ENCODE data around the gene ZP3.
A peak's percentile ranks its signal among the peaks of the same experiment; 100 is the strongest.
"Not testable (repeated sequence)": the region's sequence is repeated elsewhere in the genome, so short reads cannot be mapped to it uniquely, and the experiment has no call there.

The ZP3 gene

DNA sequence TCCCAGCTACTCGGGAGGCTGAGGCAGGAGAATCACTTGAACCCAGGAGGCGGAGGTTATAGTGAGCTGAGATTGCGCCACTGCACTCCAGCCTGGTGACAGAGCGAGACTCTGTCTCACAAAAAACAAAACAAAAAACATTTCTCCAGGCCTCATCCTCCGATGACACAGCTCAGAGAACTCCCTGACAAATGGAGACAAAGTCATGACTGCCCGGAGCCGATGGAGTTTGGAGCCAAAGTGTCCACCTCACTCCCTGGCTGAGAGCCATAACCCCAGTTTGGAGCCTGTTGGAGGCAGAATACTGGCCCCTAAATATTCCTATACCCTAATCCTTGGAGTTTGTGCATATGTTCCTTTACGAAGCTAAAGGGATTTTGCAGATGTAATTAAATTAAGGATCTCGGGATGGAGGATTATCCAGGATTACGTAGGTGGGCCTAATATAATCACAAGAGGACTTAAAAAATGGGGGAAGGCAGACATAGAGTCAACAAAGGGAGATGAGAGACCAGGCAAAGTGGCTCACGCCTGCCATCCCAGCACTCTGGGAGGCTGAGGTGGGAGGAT, 38.0 kb upstream of the ZP3 start:
- Histone ChIP-seq H3K9me3 (replicated peaks; ENCODE audit: insufficient read depth, low read length) (no peaks in the 10 kb centered on the region), H3K27me3 (replicated peaks; ENCODE audit: insufficient read depth, low read length) (no peaks in the 10 kb centered on the region), H3K9me2 (replicated peaks; ENCODE audit: insufficient read depth, low read length) (no peaks in the 10 kb centered on the region), H3F3A (ENCODE audit: insufficient read depth, low read length) (peaks cover 4% of the 10 kb centered on the region; the same call in 1 of the 2 replicates), H3K4me1 (ENCODE audit: low read length) (peaks cover 11% of the 10 kb centered on the region), H3K36me3 (replicated peaks; ENCODE audit: insufficient read depth, low read length) (no peaks in the 10 kb centered on the region), H3K79me2 (ENCODE audit: low read length) (no peaks in the 10 kb centered on the region), H3K27ac (ENCODE audit: low read length) (no peak overlapping the region), H3K9ac (ENCODE audit: low read length) (no peak overlapping the region), H3K4me3 (ENCODE audit: low read length) (no peak overlapping the region), H4K20me1 (ENCODE audit: insufficient read depth, low read length) (no peaks in the 10 kb centered on the region), H3K4me2 (ENCODE audit: low read depth, low read length) (no peak overlapping the region), H2AFZ (ENCODE audit: low read length) (no peak overlapping the region)
- no peak for DNase-seq
- TF ChIP-seq EZH2 (optimal IDR thresholded peaks at IDR 0.05; ENCODE audit: low read depth, low read length) = no peak
- TF ChIP-seq, protein P1, sequence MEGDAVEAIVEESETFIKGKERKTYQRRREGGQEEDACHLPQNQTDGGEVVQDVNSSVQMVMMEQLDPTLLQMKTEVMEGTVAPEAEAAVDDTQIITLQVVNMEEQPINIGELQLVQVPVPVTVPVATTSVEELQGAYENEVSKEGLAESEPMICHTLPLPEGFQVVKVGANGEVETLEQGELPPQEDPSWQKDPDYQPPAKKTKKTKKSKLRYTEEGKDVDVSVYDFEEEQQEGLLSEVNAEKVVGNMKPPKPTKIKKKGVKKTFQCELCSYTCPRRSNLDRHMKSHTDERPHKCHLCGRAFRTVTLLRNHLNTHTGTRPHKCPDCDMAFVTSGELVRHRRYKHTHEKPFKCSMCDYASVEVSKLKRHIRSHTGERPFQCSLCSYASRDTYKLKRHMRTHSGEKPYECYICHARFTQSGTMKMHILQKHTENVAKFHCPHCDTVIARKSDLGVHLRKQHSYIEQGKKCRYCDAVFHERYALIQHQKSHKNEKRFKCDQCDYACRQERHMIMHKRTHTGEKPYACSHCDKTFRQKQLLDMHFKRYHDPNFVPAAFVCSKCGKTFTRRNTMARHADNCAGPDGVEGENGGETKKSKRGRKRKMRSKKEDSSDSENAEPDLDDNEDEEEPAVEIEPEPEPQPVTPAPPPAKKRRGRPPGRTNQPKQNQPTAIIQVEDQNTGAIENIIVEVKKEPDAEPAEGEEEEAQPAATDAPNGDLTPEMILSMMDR (IDR thresholded peaks at IDR 0.05; ENCODE audit: low read length) = no peak
- no peak for TF ChIP-seq EZH2phosphoT487 (IDR thresholded peaks at IDR 0.05; ENCODE audit: low read length)

DNA sequence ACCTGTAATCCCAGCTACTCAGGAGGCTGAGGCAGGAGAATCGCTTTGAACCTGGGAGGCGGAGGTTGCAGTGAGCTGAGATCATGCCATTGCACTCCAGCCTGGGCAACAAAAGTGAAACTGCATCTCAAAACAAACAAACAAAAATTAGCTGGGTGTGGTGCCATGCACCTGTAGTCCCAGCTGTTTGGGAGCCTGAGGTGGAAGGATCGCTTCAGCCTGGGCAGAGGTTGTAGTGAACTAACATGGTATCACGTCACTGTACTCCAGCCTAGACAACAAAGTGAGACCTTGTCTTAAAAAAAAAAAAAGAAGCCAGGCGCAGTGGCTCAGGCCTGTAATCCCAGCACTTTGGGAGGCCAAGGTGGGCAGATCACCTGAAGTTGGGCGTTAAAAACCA, 37.0 kb upstream of the ZP3 start:
- not testable (repeated sequence) for H3K9me3 ChIP-seq (replicated peaks; ENCODE audit: insufficient read depth, low read length); H4K20me1 ChIP-seq (ENCODE audit: insufficient read depth, low read length); H3K9me2 ChIP-seq (replicated peaks; ENCODE audit: insufficient read depth, low read length); H3K4me2 ChIP-seq (ENCODE audit: low read depth, low read length); H3K36me3 ChIP-seq (replicated peaks; ENCODE audit: insufficient read depth, low read length); H3K79me2 ChIP-seq (ENCODE audit: low read length); H3K27me3 ChIP-seq (replicated peaks; ENCODE audit: insufficient read depth, low read length); H2AFZ ChIP-seq (ENCODE audit: low read length); H3K9ac ChIP-seq (ENCODE audit: low read length); H3K4me3 ChIP-seq (ENCODE audit: low read length); H3F3A ChIP-seq (ENCODE audit: insufficient read depth, low read length)
- Histone ChIP-seq H3K4me1 (ENCODE audit: low read length) (peaks cover 15% of the 10 kb centered on the region), H3K27ac (ENCODE audit: low read length) (peak overlapping the region; percentile 86; the same call in 1 of the 2 replicates)
- DNase-seq = peak; percentile 72

GRCh38 chr7:76390092-76390491, 34.7 kb upstream of the ZP3 start:
- Histone ChIP-seq H3K27me3 (replicated peaks; ENCODE audit: insufficient read depth, low read length) (no peaks in the 10 kb centered on the region), H4K20me1 (ENCODE audit: insufficient read depth, low read length) (no peaks in the 10 kb centered on the region), H3K4me2 (ENCODE audit: low read depth, low read length) (no peak overlapping the region), H3K4me1 (ENCODE audit: low read length) (peaks cover 19% of the 10 kb centered on the region), H3K9me3 (replicated peaks; ENCODE audit: insufficient read depth, low read length) (no peaks in the 10 kb centered on the region), H3K4me3 (ENCODE audit: low read length) (no peak overlapping the region), H3F3A (ENCODE audit: insufficient read depth, low read length) (peaks cover 4% of the 10 kb centered on the region; the same call in 1 of the 2 replicates), H3K9me2 (replicated peaks; ENCODE audit: insufficient read depth, low read length) (no peaks in the 10 kb centered on the region), H3K36me3 (replicated peaks; ENCODE audit: insufficient read depth, low read length) (no peaks in the 10 kb centered on the region), H3K9ac (ENCODE audit: low read length) (no peak overlapping the region), H3K27ac (ENCODE audit: low read length) (peak overlapping the region; percentile 86; the same call in 1 of the 2 replicates), H2AFZ (ENCODE audit: low read length) (no peak overlapping the region), H3K79me2 (ENCODE audit: low read length) (no peaks in the 10 kb centered on the region)
- DNase-seq = no peak
- TF ChIP-seq EZH2 (optimal IDR thresholded peaks at IDR 0.05; ENCODE audit: low read depth, low read length) (no peak), EZH2phosphoT487 (IDR thresholded peaks at IDR 0.05; ENCODE audit: low read length) (no peak)
- TF ChIP-seq, protein P1 (IDR thresholded peaks at IDR 0.05; ENCODE audit: low read length) = no peak

- TF ChIP-seq, protein P1 (IDR thresholded peaks at IDR 0.05; ENCODE audit: low read length) = no peak
- TF ChIP-seq EZH2phosphoT487 (IDR thresholded peaks at IDR 0.05; ENCODE audit: low read length) = no peak
- no peak for TF ChIP-seq EZH2 (optimal IDR thresholded peaks at IDR 0.05; ENCODE audit: low read depth, low read length)
- Histone ChIP-seq H3K27me3 (replicated peaks; ENCODE audit: insufficient read depth, low read length) (no peaks in the 10 kb centered on the region), H3K4me1 (ENCODE audit: low read length) (peaks cover 26% of the 10 kb centered on the region), H3F3A (ENCODE audit: insufficient read depth, low read length) (peaks cover 4% of the 10 kb centered on the region; the same call in 1 of the 2 replicates), H3K36me3 (replicated peaks; ENCODE audit: insufficient read depth, low read length) (no peaks in the 10 kb centered on the region), H3K4me2 (ENCODE audit: low read depth, low read length) (peak overlapping the region; percentile 72), H3K9ac (ENCODE audit: low read length) (peak overlapping the region; percentile 33; the same call in 1 of the 2 replicates), H2AFZ (ENCODE audit: low read length) (peak overlapping the region; percentile 47), H3K4me3 (ENCODE audit: low read length) (peak overlapping the region; percentile 42), H3K27ac (ENCODE audit: low read length) (peak overlapping the region; percentile 20; the same call in 1 of the 2 replicates), H3K9me2 (replicated peaks; ENCODE audit: insufficient read depth, low read length) (no peaks in the 10 kb centered on the region), H4K20me1 (ENCODE audit: insufficient read depth, low read length) (no peaks in the 10 kb centered on the region), H3K9me3 (replicated peaks; ENCODE audit: insufficient read depth, low read length) (no peaks in the 10 kb centered on the region), H3K79me2 (ENCODE audit: low read length) (no peaks in the 10 kb centered on the region)
- no peak for DNase-seq
Observed at GRCh38 chr7:76392531-76393115, 32.1 kb upstream of the ZP3 start.

Data from MM.1S (cell line).